ENCODE measurements around the gene LGI1. TPM values are rescaled to one million over a fixed set of nuclear protein-coding genes. Genes with fewer than 3 reads are reported as not detected.

LGI1 gene
- total and polyA plus RNA-seq, 2 experiments from 2014 or later, result not detected

DNA sequence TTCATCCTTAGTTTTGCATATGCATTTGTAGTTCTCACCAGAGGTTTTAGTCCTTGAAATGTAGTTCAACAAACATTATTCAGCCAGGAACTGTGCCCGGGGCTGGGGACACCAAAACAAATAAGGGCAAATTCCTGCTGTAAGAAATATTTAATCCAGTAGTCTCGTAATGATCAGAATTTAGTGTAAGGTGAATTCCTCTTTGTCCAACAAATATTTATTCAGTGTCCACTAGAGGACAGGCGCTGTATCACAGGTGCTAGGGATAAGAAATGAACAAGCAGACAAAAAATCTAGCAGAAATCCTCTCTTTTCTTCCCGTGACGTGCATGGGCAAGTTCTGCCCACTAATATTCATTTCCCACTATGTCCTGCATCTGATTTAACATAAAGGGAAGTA is 17.6 kb downstream of the LGI1 start:
- no peaks in the 10 kb centered on the region for H3K4me1 ChIP-seq (ENCODE audit: insufficient read depth)
- 57 to 72% methylated on average over 5 of the region's 5 CpGs for WGBS, 2 experiments (ENCODE audit: low coverage in 1 of 2, low lambda C conversion rate in 2 of 2, missing lambda C conversion rate in 2 of 2)

DNA sequence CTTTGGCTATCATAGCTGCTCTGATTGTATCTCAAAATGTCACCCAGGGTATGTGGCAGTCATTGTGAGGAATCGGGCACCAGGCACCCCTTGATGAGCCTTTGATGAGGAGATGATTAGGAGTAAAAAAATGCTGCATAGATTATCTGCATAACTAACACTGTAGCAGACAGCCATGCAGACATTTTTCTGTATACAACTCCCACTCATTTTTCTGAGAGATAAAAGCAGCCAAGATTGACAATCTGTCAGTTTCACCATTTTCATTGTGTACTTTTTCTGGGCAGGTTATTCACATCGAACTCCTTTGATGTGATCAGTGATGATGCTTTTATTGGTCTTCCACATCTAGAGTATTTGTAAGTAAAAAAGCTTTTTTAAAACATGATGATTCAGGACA is 19.4 kb downstream of the LGI1 start:
- TF ChIP-seq EZH2 (IDR thresholded peaks at IDR 0.05; ENCODE audit: insufficient read depth, poor library complexity, severe bottlenecking) (no peak), EZH2phosphoT487 (IDR thresholded peaks at IDR 0.05; ENCODE audit: insufficient read depth, low read depth) (no peak)
- in situ Hi-C loops (cut with MboI), result no loop called here
- Histone ChIP-seq H3K4me3 (no peak overlapping the region), H3K9me2 (ENCODE audit: insufficient read depth) (no peaks in the 10 kb centered on the region), H3K4me2 (ENCODE audit: unreplicated experiment) (no peak overlapping the region), H3F3A (ENCODE audit: insufficient read depth) (no peaks in the 10 kb centered on the region), H3K27ac (no peak overlapping the region), H3K4me1 (ENCODE audit: insufficient read depth) (no peaks in the 10 kb centered on the region), H2AFZ (no peak overlapping the region), H3K36me3 (ENCODE audit: low read depth) (no peaks in the 10 kb centered on the region), H3K9ac (no peak overlapping the region), H3K9me3 (ENCODE audit: low read depth) (no peaks in the 10 kb centered on the region), H3K79me2 (ENCODE audit: insufficient read depth) (no peaks in the 10 kb centered on the region), H3K27me3 (replicated peaks; ENCODE audit: insufficient read depth) (peaks cover 16% of the 10 kb centered on the region), H4K20me1 (ENCODE audit: insufficient read depth) (no peaks in the 10 kb centered on the region)
- DNase-seq, result no peak
- 0 to 2% methylated on average over 2 of the region's 2 CpGs for WGBS, 2 experiments (ENCODE audit: low coverage in 1 of 2, low lambda C conversion rate in 2 of 2, missing lambda C conversion rate in 2 of 2)

More for the DNA sequence above, 17.6 kb downstream of the LGI1 start:
- Histone ChIP-seq H3K4me2 (ENCODE audit: unreplicated experiment) (no peak overlapping the region), H2AFZ (no peak overlapping the region), H3F3A (ENCODE audit: insufficient read depth) (no peaks in the 10 kb centered on the region), H3K9ac (no peak overlapping the region), H3K36me3 (ENCODE audit: low read depth) (no peaks in the 10 kb centered on the region), H4K20me1 (ENCODE audit: insufficient read depth) (no peaks in the 10 kb centered on the region), H3K9me3 (ENCODE audit: low read depth) (no peaks in the 10 kb centered on the region), H3K27me3 (replicated peaks; ENCODE audit: insufficient read depth) (peaks cover 16% of the 10 kb centered on the region), H3K9me2 (ENCODE audit: insufficient read depth) (no peaks in the 10 kb centered on the region), H3K27ac (no peak overlapping the region), H3K4me3 (no peak overlapping the region), H3K79me2 (ENCODE audit: insufficient read depth) (no peaks in the 10 kb centered on the region)
- in situ Hi-C loops (cut with MboI), result no loop called here
- no peak for DNase-seq
- TF ChIP-seq EZH2 (IDR thresholded peaks at IDR 0.05; ENCODE audit: insufficient read depth, poor library complexity, severe bottlenecking) (no peak), EZH2phosphoT487 (IDR thresholded peaks at IDR 0.05; ENCODE audit: insufficient read depth, low read depth) (no peak)

DNA sequence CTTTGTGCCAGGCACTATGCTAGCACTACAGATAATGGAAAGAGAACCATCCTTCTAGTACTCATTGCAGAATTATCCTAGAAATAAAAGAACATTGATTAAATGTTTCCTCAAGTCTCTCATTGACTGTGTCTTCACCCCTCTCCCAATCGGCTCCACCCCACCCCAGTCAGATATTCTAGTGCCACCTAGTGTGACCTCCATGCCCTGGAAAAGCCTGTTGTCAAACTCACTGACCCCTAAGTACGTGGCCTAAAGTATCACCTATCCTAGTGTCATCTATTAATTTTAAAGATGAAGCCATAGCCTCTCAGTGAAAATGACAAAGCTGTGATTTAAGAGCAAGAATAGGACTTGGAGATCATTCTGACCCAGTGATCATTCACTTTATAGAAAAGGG is 26.3 kb downstream of the LGI1 start:
- WGBS, 2 experiments (ENCODE audit: low coverage in 1 of 2, low lambda C conversion rate in 2 of 2, missing lambda C conversion rate in 2 of 2), result 31 to 32% methylated on average over 2 of the region's 2 CpGs
- Histone ChIP-seq H3K9me3 (ENCODE audit: low read depth) (no peaks in the 10 kb centered on the region), H3K27ac (no peak overlapping the region), H3K9ac (no peak overlapping the region), H2AFZ (no peak overlapping the region), H3K79me2 (ENCODE audit: insufficient read depth) (no peaks in the 10 kb centered on the region), H3K36me3 (ENCODE audit: low read depth) (no peaks in the 10 kb centered on the region), H3K4me1 (ENCODE audit: insufficient read depth) (no peaks in the 10 kb centered on the region), H3K27me3 (replicated peaks; ENCODE audit: insufficient read depth) (0 out of 2 replicates have a peak, but pooled peaks cover 8% of the 10 kb centered on the region), H3K9me2 (ENCODE audit: insufficient read depth) (no peaks in the 10 kb centered on the region), H3F3A (ENCODE audit: insufficient read depth) (no peaks in the 10 kb centered on the region), H4K20me1 (ENCODE audit: insufficient read depth) (no peaks in the 10 kb centered on the region), H3K4me3 (no peak overlapping the region), H3K4me2 (ENCODE audit: unreplicated experiment) (no peak overlapping the region)
- no peak for TF ChIP-seq EZH2phosphoT487 (IDR thresholded peaks at IDR 0.05; ENCODE audit: insufficient read depth, low read depth)
- no peak for TF ChIP-seq EZH2 (IDR thresholded peaks at IDR 0.05; ENCODE audit: insufficient read depth, poor library complexity, severe bottlenecking)
- DNase-seq, result no peak
- in situ Hi-C loops (cut with MboI), result no loop called here

DNA sequence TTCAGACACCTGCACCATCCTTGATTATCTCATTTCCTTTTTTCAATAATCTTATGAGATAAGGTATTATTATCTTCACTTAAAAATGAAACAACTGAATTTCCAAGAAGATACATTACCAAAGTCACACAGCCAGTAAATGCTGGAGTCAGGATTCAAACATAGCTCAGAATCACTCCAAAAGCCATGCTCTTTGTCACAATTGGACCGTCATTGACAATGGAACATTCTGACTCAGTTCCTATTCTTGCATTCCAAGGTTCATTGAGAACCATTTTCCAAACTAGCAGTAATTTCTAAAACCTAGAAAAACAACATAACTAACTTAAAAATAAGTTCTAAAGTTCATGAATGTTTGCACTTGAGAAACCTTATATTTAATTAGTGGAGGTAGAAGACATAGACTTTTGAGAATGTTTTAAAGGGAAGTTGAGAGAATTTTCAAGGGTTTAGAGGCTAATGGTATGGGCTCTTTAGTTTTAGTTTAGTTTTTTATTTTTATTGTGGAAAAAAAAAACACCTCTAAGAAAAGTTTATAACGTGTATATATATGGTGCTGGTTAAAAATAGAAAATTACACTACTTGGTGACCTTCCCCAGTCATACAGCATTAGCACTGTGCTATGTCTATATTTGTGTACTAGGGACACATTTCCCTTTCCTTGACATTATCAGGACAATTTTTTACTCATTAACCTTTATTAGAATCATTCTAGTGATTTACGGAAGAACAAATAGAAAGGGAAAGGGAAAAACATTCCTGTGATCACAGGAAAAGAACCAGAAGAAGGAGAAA is 30.9 kb downstream of the LGI1 start:
- TF ChIP-seq EZH2phosphoT487 (IDR thresholded peaks at IDR 0.05; ENCODE audit: insufficient read depth, low read depth) (no peak), EZH2 (IDR thresholded peaks at IDR 0.05; ENCODE audit: insufficient read depth, poor library complexity, severe bottlenecking) (no peak)
- Histone ChIP-seq H3K9me3 (ENCODE audit: low read depth) (no peaks in the 10 kb centered on the region), H3F3A (ENCODE audit: insufficient read depth) (no peaks in the 10 kb centered on the region), H3K27me3 (replicated peaks; ENCODE audit: insufficient read depth) (peaks cover 19% of the 10 kb centered on the region; the same call in 1 of the 2 replicates), H4K20me1 (ENCODE audit: insufficient read depth) (no peaks in the 10 kb centered on the region), H3K4me1 (ENCODE audit: insufficient read depth) (no peaks in the 10 kb centered on the region), H2AFZ (no peak overlapping the region), H3K9me2 (ENCODE audit: insufficient read depth) (no peaks in the 10 kb centered on the region), H3K9ac (no peak overlapping the region), H3K4me3 (no peak overlapping the region), H3K4me2 (ENCODE audit: unreplicated experiment) (no peak overlapping the region), H3K79me2 (ENCODE audit: insufficient read depth) (no peaks in the 10 kb centered on the region), H3K36me3 (ENCODE audit: low read depth) (no peaks in the 10 kb centered on the region), H3K27ac (no peak overlapping the region)
- no peak for DNase-seq
- 75 to 76% methylated on average over 3 of the region's 3 CpGs for WGBS, 2 experiments (ENCODE audit: low coverage in 1 of 2, low lambda C conversion rate in 2 of 2, missing lambda C conversion rate in 2 of 2)
- in situ Hi-C loops (cut with MboI), result no loop called here
